ENCODE results near the gene SUMO3.

DNA sequence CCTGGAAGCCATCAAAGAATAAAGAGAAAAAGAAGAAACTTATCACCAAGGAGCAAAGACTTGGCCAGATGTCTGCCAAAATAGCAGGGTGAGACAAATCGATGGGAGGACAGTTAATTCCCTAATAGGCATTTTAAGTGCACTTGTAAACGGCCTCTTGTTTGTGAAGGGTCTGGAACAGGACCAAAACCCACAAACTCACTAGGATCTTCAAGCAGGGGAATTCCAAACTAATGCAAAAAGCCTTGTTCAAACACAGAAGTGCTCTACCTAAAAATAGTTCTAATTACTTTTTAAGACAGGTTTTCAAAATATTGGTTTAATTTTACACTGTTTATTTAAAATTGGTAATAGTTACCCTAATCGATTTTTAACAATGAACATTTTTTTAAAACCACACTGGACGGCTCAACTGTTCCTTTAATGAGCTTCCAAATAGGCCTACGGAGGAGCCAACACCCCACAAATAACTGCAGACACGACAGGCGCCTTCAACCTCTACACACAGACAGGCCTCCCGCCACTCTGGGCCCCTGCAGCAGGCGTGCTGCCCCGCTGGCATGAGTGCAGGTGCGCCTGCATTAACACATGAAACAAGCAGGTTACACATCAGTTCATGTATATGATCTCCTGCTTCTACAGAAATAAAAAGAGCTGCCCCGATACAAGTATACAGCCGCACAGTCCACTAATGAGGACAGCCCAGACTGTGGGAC, 32.1 kb downstream of the SUMO3 start:
- TF ChIP-seq, protein P1, sequence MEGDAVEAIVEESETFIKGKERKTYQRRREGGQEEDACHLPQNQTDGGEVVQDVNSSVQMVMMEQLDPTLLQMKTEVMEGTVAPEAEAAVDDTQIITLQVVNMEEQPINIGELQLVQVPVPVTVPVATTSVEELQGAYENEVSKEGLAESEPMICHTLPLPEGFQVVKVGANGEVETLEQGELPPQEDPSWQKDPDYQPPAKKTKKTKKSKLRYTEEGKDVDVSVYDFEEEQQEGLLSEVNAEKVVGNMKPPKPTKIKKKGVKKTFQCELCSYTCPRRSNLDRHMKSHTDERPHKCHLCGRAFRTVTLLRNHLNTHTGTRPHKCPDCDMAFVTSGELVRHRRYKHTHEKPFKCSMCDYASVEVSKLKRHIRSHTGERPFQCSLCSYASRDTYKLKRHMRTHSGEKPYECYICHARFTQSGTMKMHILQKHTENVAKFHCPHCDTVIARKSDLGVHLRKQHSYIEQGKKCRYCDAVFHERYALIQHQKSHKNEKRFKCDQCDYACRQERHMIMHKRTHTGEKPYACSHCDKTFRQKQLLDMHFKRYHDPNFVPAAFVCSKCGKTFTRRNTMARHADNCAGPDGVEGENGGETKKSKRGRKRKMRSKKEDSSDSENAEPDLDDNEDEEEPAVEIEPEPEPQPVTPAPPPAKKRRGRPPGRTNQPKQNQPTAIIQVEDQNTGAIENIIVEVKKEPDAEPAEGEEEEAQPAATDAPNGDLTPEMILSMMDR (IDR thresholded peaks at IDR 0.05): no peak
- TF ChIP-seq POLR2A (IDR thresholded peaks at IDR 0.05) (no peak), POLR2AphosphoS5 (IDR thresholded peaks at IDR 0.05) (no peak)
